Mesendoderm (in vitro differentiated cells): ENCODE results near the gene PAH.

Experiments used
- DNase-seq: peaks from one replicate; pipeline ENCODE4 v3.0.0; 2013
- H2AK5ac ChIP-seq: 2 replicates; pipeline ENCODE4 v1.6.1; 2013; ENCODE audit warnings: low read length, inconsistent platforms
- H2BK120ac ChIP-seq: 2 replicates; pipeline ENCODE4 v1.6.1; 2013; ENCODE audit warnings: low read depth, mild to moderate bottlenecking, low read length, moderate library complexity, mixed read lengths
- H2BK15ac ChIP-seq: replicated peaks from 2 replicates; pipeline ENCODE4 v1.6.1; 2013; ENCODE audit warnings: low read depth, mild to moderate bottlenecking, moderate library complexity
- H2BK5ac ChIP-seq: 2 replicates; pipeline ENCODE4 v1.6.1; 2013; ENCODE audit warnings: low read length, inconsistent platforms
- H3K18ac ChIP-seq: 2 replicates; pipeline ENCODE4 v1.6.1; 2013; ENCODE audit warnings: mild to moderate bottlenecking, low read length, mixed read lengths
- H3K23ac ChIP-seq: one replicate; pipeline ENCODE4 v1.6.1; 2013; ENCODE audit warnings: low read length
- H3K27ac ChIP-seq: 2 replicates; pipeline ENCODE4 v1.5.1; 2013; ENCODE audit warnings: low read depth, mild to moderate bottlenecking, inconsistent platforms, low read length, moderate library complexity
- H3K27me3 ChIP-seq: 2 replicates; pipeline ENCODE4 v1.6.1; 2013; ENCODE audit warnings: low read length, control low read depth, mild to moderate bottlenecking, inconsistent platforms; ENCODE audit not compliant: insufficient read depth, poor library complexity
- H3K36me3 ChIP-seq: 2 replicates; pipeline ENCODE4 v1.6.1; 2013; ENCODE audit warnings: low read length, inconsistent platforms; ENCODE audit not compliant: control insufficient read depth, insufficient read depth
- H3K4ac ChIP-seq: one replicate; pipeline ENCODE4 v1.6.1; 2013; ENCODE audit warnings: low read depth, mild to moderate bottlenecking, low read length, moderate library complexity
- H3K4me1 ChIP-seq: 2 replicates; pipeline ENCODE4 v1.6.1; 2013; ENCODE audit warnings: low read depth, low read length, inconsistent platforms; ENCODE audit not compliant: control insufficient read depth
- H3K4me2 ChIP-seq: 2 replicates; pipeline ENCODE4 v1.6.1; 2013; ENCODE audit warnings: low read length
- H3K4me3 ChIP-seq: 2 replicates; pipeline ENCODE4 v1.5.1; 2013; ENCODE audit warnings: mild to moderate bottlenecking, low read length
- H3K56ac ChIP-seq: one replicate; pipeline ENCODE4 v1.6.1; 2013; ENCODE audit warnings: low read length
- H3K79me1 ChIP-seq: 2 replicates; pipeline ENCODE4 v1.6.1; 2013; ENCODE audit warnings: low read length, inconsistent platforms
- H3K79me2 ChIP-seq: 2 replicates; pipeline ENCODE4 v1.6.1; 2013; ENCODE audit warnings: mild to moderate bottlenecking, low read length; ENCODE audit not compliant: control insufficient read depth, insufficient read depth
- H3K9ac ChIP-seq: 2 replicates; pipeline ENCODE4 v1.6.1; 2013; ENCODE audit warnings: low read length, inconsistent platforms
- H4K5ac ChIP-seq: one replicate; pipeline ENCODE4 v1.6.1; 2013; ENCODE audit warnings: low read length
- H4K8ac ChIP-seq: one replicate; pipeline ENCODE4 v1.6.1; 2013; ENCODE audit warnings: low read depth, mild to moderate bottlenecking, control low read depth, low read length, moderate library complexity
- WGBS: extraction: QIAGEN DNeasy Blood & Tissue Kit; methylation state at CpG from one replicate; pipeline ENCODE4 v1.1.7; 2013; ENCODE audit warnings: low lambda C conversion rate, missing lambda C conversion rate; ENCODE audit not compliant: insufficient coverage; ENCODE audit errors: extremely low coverage; 5-methylcytosine and 5-hydroxymethylcytosine counted together

PAH gene

GRCh38 chr12:102920271-102920670 is 3.2 kb upstream of the PAH start:
- Histone ChIP-seq H4K5ac (no peak overlapping the region), H3K27ac (no peak overlapping the region), H3K4me1 (no peaks in the 10 kb centered on the region), H3K4me3 (no peak overlapping the region), H2BK5ac (no peak overlapping the region), H3K18ac (no peak overlapping the region), H2BK15ac (no peak overlapping the region), H2BK120ac (no peak overlapping the region), H3K4me2 (no peak overlapping the region), H3K9ac (no peak overlapping the region), H3K36me3 (no peaks in the 10 kb centered on the region), H3K79me1 (no peaks in the 10 kb centered on the region), H3K27me3 (no peaks in the 10 kb centered on the region), H3K4ac (no peak overlapping the region), H2AK5ac (no peak overlapping the region), H3K79me2 (no peaks in the 10 kb centered on the region), H3K56ac (no peak overlapping the region), H4K8ac (no peak overlapping the region), H3K23ac (no peak overlapping the region)
- DNase-seq = no peak

- Histone ChIP-seq H3K4me3 (no peak overlapping the region), H4K5ac (no peak overlapping the region), H3K4me1 (no peaks in the 10 kb centered on the region), H2AK5ac (no peak overlapping the region), H3K79me2 (no peaks in the 10 kb centered on the region), H2BK15ac (no peak overlapping the region), H3K9ac (no peak overlapping the region), H3K4me2 (no peak overlapping the region), H3K79me1 (no peaks in the 10 kb centered on the region), H2BK5ac (no peak overlapping the region), H3K18ac (no peak overlapping the region), H3K27ac (no peak overlapping the region), H3K56ac (no peak overlapping the region), H3K4ac (no peak overlapping the region), H3K27me3 (no peaks in the 10 kb centered on the region), H4K8ac (no peak overlapping the region), H3K36me3 (no peaks in the 10 kb centered on the region), H3K23ac (no peak overlapping the region), H2BK120ac (no peak overlapping the region)
- WGBS = no CpG with 5 or more reads among the region's 2 CpGs
- no peak for DNase-seq
These were observed 1.8 kb upstream of the PAH start for GRCh38 chr12:102918840-102919239.

GRCh38 chr12:102916252-102917025 is 605 bp downstream of the PAH start:
- Histone ChIP-seq H3K9ac (no peak overlapping the region), H4K5ac (no peak overlapping the region), H3K4me3 (no peak overlapping the region), H3K79me1 (no peaks in the 10 kb centered on the region), H3K27ac (no peak overlapping the region), H3K4me2 (no peak overlapping the region), H3K18ac (no peak overlapping the region), H2BK15ac (no peak overlapping the region), H2BK120ac (no peak overlapping the region), H3K56ac (no peak overlapping the region), H3K23ac (no peak overlapping the region), H3K4ac (no peak overlapping the region), H3K27me3 (no peaks in the 10 kb centered on the region), H4K8ac (no peak overlapping the region), H2BK5ac (no peak overlapping the region), H3K79me2 (no peaks in the 10 kb centered on the region), H3K4me1 (no peaks in the 10 kb centered on the region), H3K36me3 (no peaks in the 10 kb centered on the region), H2AK5ac (no peak overlapping the region)
- WGBS = no CpG with 5 or more reads among the region's 5 CpGs
- DNase-seq = no peak

GRCh38 chr12:102913453-102914226 is 3.4 kb downstream of the PAH start:
- H3K18ac ChIP-seq = no peak overlapping the region
- WGBS = no CpG with 5 or more reads among the region's 2 CpGs
- no peaks in the 10 kb centered on the region for H3K27me3 ChIP-seq
- no peak overlapping the region for H3K9ac ChIP-seq
- no peak overlapping the region for H2BK5ac ChIP-seq
- no peak overlapping the region for H3K4me3 ChIP-seq
- H3K56ac ChIP-seq = no peak overlapping the region
- no peak overlapping the region for H3K4me2 ChIP-seq
- H4K8ac ChIP-seq = no peak overlapping the region
- no peak for DNase-seq
- no peak overlapping the region for H4K5ac ChIP-seq
- no peaks in the 10 kb centered on the region for H3K79me2 ChIP-seq
- H3K36me3 ChIP-seq = no peaks in the 10 kb centered on the region
- no peak overlapping the region for H2AK5ac ChIP-seq
- H3K27ac ChIP-seq = no peak overlapping the region
- H3K23ac ChIP-seq = no peak overlapping the region
- H3K4ac ChIP-seq = no peak overlapping the region
- no peaks in the 10 kb centered on the region for H3K79me1 ChIP-seq
- H3K4me1 ChIP-seq = no peaks in the 10 kb centered on the region
- H2BK120ac ChIP-seq = no peak overlapping the region
- H2BK15ac ChIP-seq = no peak overlapping the region

GRCh38 chr12:102912258-102912657 is 4.8 kb downstream of the PAH start:
- no peak for DNase-seq
- no peak overlapping the region for H3K56ac ChIP-seq
- no peak overlapping the region for H3K27ac ChIP-seq
- H3K36me3 ChIP-seq = no peaks in the 10 kb centered on the region
- H3K23ac ChIP-seq = no peak overlapping the region
- no peaks in the 10 kb centered on the region for H3K79me1 ChIP-seq
- no peak overlapping the region for H3K4me3 ChIP-seq
- no peak overlapping the region for H3K18ac ChIP-seq
- H3K4me2 ChIP-seq = no peak overlapping the region
- no peak overlapping the region for H2BK15ac ChIP-seq
- no peak overlapping the region for H4K5ac ChIP-seq
- WGBS = no CpG with 5 or more reads among the region's 2 CpGs
- no peak overlapping the region for H2BK120ac ChIP-seq
- H3K79me2 ChIP-seq = no peaks in the 10 kb centered on the region
- H3K27me3 ChIP-seq = no peaks in the 10 kb centered on the region
- H3K9ac ChIP-seq = no peak overlapping the region
- no peak overlapping the region for H4K8ac ChIP-seq
- no peaks in the 10 kb centered on the region for H3K4me1 ChIP-seq
- H3K4ac ChIP-seq = no peak overlapping the region
- H2BK5ac ChIP-seq = no peak overlapping the region
- H2AK5ac ChIP-seq = no peak overlapping the region
